GM19239 (cell line): ENCODE data around the gene ST7L.
A peak's percentile ranks its signal among the peaks of the same experiment; 100 is the strongest.

Experiments used
- DNase-seq: peaks from one replicate; pipeline ENCODE4 v3.0.0; 2011; ENCODE audit warnings: low spot score; ENCODE audit not compliant: insufficient read length
- FAIRE-seq: peaks from 2 replicates; lab custom pipeline; 2011; peaks lifted over from hg19 to GRCh38; lab: Jason Lieb, UNC

The ST7L gene

DNA sequence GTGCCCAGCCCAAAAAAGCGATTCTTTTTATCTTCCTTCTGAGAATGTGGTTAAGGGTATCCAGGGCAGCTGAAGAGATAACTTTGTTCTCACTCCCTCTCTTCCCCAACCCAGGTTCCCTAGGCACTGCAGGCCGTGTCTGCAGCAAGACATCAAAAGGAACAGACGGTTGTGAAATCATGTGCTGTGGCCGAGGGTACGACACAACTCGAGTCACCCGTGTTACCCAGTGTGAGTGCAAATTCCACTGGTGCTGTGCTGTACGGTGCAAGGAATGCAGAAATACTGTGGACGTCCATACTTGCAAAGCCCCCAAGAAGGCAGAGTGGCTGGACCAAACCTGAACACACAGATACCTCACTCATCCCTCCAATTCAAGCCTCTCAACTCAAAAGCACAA lies 98.8 kb downstream of the ST7L start:
- FAIRE-seq (no peak), DNase-seq (no peak)

GRCh38 chr1:112518186-112518585 lies 100.8 kb downstream of the ST7L start:
- FAIRE-seq: no peak
- DNase-seq: no peak

- DNase-seq (no peak), FAIRE-seq (no peak)
Measured at GRCh38 chr1:112517646-112518045, 101.3 kb downstream of the ST7L start.

GRCh38 chr1:112517231-112517630 lies 101.7 kb downstream of the ST7L start:
- FAIRE-seq (no peak), DNase-seq (no peak)

DNA sequence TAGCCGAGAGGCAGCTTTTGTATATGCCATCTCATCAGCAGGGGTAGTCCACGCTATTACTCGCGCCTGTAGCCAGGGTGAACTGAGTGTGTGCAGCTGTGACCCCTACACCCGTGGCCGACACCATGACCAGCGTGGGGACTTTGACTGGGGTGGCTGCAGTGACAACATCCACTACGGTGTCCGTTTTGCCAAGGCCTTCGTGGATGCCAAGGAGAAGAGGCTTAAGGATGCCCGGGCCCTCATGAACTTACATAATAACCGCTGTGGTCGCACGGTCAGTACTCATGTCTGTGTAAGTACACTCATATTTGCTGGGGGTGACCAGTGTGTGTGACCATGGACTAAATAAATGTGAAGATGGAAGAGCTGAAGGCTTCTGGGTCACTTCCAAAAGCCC lies 102.8 kb downstream of the ST7L start:
- FAIRE-seq: no peak
- DNase-seq: no peak

- DNase-seq: no peak
- FAIRE-seq: no peak
Measured at GRCh38 chr1:112515311-112516009, 103.5 kb downstream of the ST7L start.

GRCh38 chr1:112514901-112515300 lies 104.0 kb downstream of the ST7L start:
- DNase-seq: no peak

GRCh38 chr1:112513112-112513870 lies 105.7 kb downstream of the ST7L start:
- DNase-seq (no peak), FAIRE-seq (no peak)

More at GRCh38 chr1:112514901-112515300, 104.0 kb downstream of the ST7L start:
- FAIRE-seq: no peak

DNA sequence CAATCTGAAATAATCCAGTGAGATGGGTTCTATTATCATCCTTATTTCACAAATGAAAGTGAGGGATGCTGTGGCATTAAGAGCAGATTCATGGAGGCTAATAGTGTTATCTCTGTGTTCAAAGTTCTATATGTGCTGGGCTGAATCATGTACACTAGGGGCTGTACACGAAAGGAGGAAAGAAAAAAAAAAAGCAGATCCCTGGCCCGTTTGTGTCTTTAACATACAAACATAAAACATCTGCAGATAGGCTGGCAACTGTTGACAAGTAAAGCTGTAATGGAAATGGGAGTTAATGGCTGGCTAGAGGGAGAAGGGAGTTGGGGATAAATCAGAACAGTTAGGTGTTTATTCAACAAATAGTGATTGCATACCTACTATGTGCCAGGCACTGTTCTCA lies 107.0 kb downstream of the ST7L start:
- no peak for FAIRE-seq
- no peak for DNase-seq

DNA sequence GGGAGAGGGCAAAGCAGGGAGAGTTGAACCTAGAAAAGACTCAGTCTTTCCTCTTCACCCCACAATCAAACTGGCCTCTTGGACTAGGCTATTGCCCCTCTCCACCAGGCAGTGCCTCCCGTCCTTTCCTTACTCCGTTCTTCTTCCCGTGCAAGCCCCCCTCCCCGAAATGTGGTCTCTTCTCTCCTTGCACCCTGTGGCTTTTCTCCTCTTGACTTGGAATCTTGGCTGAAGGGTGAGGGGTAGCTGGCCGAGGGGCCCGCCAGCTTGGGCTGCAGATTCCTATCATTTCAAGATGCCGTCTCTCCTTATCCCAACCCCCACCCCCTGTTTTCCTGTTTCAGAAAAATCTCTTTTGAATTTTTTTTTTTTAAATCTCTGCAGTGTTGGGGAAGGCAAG lies 108.6 kb downstream of the ST7L start:
- FAIRE-seq (no peak), DNase-seq (no peak)

DNA sequence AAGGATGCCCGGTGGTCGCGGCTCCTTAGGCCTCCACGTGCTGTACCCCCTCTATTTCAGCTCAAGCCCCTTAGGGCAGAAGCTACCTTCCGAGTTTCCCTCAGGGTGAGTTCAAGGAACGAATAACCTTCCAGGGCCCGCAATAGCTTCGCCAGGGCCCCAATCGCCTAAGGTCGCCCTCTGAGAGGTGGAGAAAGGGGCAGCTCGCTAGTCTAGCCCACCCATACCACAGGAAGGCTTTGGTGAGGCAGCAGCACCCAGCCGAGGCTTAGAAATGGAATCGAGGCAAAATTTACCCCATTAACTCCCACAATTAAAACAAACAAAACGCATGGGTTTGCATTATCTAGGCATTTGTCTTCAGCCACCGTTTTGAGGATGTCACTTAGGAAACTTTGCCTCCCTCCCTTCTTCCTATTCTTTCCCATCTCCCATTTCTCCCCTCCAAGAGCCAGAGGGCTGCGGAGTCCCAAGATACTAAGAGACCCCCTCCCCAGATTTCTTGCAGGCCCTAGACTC lies 109.2 kb downstream of the ST7L start:
- no peak for FAIRE-seq
- DNase-seq: no peak

DNA sequence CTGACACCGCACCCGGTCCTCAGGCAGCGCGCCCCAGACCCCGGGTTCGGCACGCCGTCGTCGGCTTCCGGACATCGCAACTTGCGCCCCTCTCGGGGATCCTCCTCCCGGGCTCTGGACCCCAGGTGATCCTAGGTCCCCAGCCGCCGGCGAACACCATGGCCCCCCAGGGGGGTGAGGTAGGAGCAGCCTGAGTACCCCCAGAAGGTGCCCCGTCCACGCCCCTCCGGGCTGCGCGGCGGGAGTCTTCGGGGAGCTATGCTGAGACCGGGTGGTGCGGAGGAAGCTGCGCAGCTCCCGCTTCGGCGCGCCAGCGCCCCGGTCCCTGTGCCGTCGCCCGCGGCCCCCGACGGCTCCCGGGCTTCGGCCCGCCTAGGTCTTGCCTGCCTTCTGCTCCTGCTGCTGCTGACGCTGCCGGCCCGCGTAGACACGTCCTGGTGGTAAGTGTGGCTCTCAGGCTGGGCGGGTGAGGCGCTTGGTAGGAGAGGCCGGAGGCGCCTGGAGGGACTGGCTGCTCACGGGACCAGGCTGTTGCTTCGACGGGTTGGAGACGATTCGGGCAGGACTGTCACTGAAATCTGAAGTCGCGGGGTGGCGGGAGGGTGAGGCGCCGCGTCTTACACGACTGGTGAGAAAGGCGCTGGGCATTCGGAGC lies 109.8 kb downstream of the ST7L start:
- DNase-seq (no peak), FAIRE-seq (no peak)

DNA sequence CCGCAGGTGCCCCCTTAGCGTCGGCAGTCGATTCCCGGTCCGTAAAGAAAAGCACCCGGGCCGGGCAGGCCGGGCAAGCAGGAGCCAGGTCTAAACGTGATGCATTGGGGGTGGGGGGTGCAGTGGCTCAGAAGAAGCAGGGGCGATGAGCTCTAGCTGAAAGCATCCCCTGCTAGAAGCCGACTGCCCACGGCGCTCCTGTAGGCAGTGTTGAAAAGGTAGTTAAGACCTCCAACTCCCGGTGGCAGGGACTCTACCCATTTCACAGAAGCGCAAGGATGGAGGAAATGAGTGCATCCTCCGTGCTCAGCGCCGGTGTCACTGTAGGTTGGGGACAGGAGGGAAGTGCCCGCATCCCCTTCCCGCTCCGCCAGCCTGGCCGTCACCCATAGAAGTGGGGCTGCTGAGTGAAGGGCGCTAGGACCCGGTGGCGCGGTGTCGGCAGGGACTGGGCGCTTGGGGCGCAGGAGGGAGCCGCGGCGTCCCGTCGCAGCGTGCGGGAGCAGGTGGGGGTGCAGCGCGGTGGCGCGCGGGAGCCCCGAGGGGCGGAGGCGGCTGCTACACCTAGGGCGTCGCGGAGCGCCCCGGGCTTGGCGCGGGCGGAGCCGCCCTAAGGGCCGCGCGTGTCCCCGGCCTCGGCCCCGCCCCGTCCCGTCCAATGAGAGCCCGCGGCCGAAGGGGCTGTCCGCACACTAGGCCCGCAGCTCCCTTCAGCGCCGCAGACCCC lies 110.5 kb downstream of the ST7L start, which contains the start of gene WNT2B:
Gene WNT2B, plus strand, starts transcription at position 688 of the 727 bp plus-strand sequence. CDS start 298 bp downstream, outside the sequence.
- peak; percentile 61 for DNase-seq
- FAIRE-seq: no peak

GRCh38 chr1:112507921-112508277 lies 111.0 kb downstream of the ST7L start:
- DNase-seq (no peak), FAIRE-seq (no peak)

- FAIRE-seq: no peak
- DNase-seq: no peak
Measured at GRCh38 chr1:112507336-112507735, 111.6 kb downstream of the ST7L start.

DNA sequence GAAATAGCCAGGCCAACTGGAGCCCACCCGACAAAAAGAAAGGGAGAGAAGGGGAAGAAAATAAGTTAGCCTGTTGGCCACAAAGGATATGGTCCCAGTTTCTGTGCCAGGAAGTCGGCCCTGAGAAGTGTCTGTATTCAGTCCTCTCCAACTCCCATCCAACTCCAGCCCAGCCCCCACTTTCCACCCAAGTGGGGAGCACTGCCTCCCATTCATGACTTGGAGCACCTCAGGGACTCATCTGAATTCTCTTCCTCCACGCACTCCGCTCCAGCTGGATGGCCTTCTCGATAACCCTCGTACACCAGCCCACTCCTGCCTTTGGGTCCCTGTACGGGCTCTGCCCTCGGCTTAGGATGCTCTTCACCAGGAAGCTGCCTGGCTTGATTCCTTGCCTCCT lies 112.2 kb downstream of the ST7L start:
- FAIRE-seq (no peak), DNase-seq (no peak)

- DNase-seq (no peak), FAIRE-seq (no peak)
Measured at GRCh38 chr1:112506306-112506705, 112.6 kb downstream of the ST7L start.

- DNase-seq: no peak
- FAIRE-seq: no peak
Measured at GRCh38 chr1:112505878-112506277, 113.1 kb downstream of the ST7L start.

DNA sequence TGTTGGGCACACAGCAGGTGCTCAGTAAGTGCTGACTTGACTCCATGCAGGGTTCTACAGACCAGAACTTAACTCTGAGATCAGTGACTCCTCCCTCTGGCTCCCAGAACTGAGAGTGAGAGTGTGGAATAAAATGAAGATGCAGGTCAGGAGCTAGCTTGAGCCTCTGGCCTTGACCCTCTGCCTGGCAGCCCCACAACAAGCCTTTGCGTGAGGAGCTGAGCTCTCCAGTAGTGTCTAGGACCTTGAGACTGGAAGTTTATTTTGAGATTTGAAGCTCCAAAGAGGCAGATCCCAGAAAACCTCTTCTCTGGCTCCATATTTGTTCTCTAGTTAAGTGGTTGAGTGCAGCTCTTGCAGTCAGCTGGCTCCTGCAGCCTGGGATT lies 113.5 kb downstream of the ST7L start:
- DNase-seq (no peak), FAIRE-seq (no peak)

DNA sequence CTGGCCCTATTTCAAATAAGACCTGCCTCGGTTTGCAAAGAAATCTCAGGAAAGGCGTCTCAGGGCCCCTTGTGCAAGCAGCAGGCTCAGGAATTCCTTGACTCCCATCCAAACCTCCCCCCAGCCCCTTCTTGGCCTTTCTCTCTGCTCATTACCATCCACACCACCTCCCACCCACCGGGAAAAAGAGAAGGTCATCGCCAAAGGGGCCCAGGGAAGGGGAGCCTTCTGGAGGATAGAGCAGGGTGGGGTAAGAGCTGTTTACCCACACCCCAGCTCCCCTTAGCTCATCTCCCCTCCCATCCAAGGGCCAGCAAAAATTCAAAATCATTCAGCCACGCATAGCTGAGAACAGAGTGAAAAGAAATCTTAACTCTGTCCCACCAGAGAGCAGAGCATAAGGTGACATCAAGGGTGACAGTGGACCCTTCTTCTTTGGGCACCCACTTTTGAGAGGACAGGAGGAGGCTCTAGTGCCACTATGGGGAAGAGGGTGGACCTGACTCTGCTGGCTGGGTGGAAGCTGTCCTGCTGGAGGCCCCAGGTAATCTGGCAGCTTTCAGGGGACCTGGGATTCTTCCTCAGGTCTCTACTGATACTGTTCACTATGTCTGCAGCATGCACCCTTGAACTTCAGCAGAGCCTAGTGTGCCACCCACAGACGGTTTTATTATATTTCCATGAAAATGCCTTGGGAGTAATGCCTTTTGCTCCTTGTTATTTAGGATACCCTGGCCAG lies 114.1 kb downstream of the ST7L start:
- DNase-seq (no peak), FAIRE-seq (no peak)
